ENCODE data around the gene LIPC.
A peak's percentile ranks its signal among the peaks of the same experiment; 100 is the strongest.

Gene LIPC

DNA sequence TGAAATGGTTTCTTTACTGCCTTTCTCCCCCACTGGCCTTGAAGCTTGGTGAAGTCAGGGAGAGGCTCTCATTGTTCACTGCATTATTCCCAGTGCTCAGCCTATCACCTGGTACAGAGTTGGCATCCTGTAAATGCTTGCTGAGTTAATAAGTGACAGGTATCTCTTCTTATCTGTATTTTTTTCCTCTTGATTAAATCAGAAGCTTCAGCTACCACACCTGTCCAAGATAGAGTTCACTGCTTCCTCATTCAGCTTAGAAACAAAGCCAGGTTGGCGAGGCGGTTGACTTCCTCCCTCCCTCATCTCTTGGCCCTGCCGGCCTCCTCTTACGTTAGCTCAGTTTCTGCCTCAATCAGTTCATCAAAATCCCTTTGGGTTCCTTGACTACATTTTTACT, 142.8 kb downstream of the LIPC start:
- no peaks in the 10 kb centered on the region for H3K36me3 ChIP-seq
- H3K9ac ChIP-seq: no peak overlapping the region
- peaks cover 44% of the 10 kb centered on the region for H3K9me3 ChIP-seq
- H4K20me1 ChIP-seq: no peaks in the 10 kb centered on the region
- H3K27me3 ChIP-seq: no peaks in the 10 kb centered on the region
- H3K4me1 ChIP-seq: peaks cover 13% of the 10 kb centered on the region
- H3K4me2 ChIP-seq: peak overlapping the region; percentile 11; the same call in 1 of the 2 replicates
- TF ChIP-seq Cebpa-rat (IDR thresholded peaks at IDR 0.05): no peak
- H3K27ac ChIP-seq: 0 out of 2 replicates have a peak overlapping the region, but pooled peaks have one; percentile 3
- H3K4me3 ChIP-seq: no peak overlapping the region

GRCh38 chr15:58575045-58575786, 143.4 kb downstream of the LIPC start:
- Histone ChIP-seq H3K4me1 (peaks cover 13% of the 10 kb centered on the region), H3K4me2 (peak overlapping the region; percentile 11; the same call in 1 of the 2 replicates), H3K27me3 (no peaks in the 10 kb centered on the region), H3K9ac (no peak overlapping the region), H3K36me3 (no peaks in the 10 kb centered on the region), H3K9me3 (peaks cover 45% of the 10 kb centered on the region), H3K4me3 (no peak overlapping the region), H3K27ac (no peak overlapping the region; the same call in 1 of the 2 replicates), H4K20me1 (no peaks in the 10 kb centered on the region)
- no peak for TF ChIP-seq Cebpa-rat (IDR thresholded peaks at IDR 0.05)

DNA sequence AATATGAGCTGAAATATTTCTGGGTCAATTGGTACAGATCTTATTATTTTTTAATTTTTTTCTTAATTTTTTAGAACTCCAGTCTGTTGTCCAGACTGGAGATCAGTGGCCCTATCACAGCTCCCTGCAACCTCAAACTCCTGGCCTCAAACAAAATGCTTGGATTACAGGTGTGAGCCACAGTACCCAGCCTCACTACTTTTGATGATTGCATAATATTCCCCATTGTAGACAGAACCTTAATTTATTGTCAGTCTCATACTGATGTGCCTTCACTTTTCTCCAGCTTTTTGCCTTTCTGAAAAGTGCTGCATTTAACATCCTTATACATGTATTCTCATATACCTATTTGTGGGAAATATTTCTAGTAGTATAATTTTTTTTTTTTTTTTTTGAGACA, 144.9 kb downstream of the LIPC start:
- TF ChIP-seq Cebpa-rat (IDR thresholded peaks at IDR 0.05): 0 out of 2 replicates have a peak, but pooled peaks have one; percentile 26

GRCh38 chr15:58582160-58582559, 150.4 kb downstream of the LIPC start:
- Histone ChIP-seq H3K27ac (no peak overlapping the region), H3K27me3 (no peaks in the 10 kb centered on the region), H3K4me1 (peaks cover 39% of the 10 kb centered on the region), H3K36me3 (no peaks in the 10 kb centered on the region; the same call in 1 of the 2 replicates), H4K20me1 (no peaks in the 10 kb centered on the region), H3K9me3 (peaks cover 36% of the 10 kb centered on the region), H3K4me3 (peak overlapping the region; percentile 23; the same call in 1 of the 2 replicates), H3K4me2 (no peak overlapping the region), H3K9ac (no peak overlapping the region)
- no peak for TF ChIP-seq Cebpa-rat (IDR thresholded peaks at IDR 0.05)

More for the DNA sequence above, 144.9 kb downstream of the LIPC start:
- no peak overlapping the region for H3K4me2 ChIP-seq
- peaks cover 56% of the 10 kb centered on the region for H3K9me3 ChIP-seq
- H3K27me3 ChIP-seq: no peaks in the 10 kb centered on the region
- no peak overlapping the region for H3K4me3 ChIP-seq
- H3K27ac ChIP-seq: no peak overlapping the region
- no peaks in the 10 kb centered on the region for H4K20me1 ChIP-seq
- no peak overlapping the region for H3K9ac ChIP-seq
- H3K4me1 ChIP-seq: peaks cover 13% of the 10 kb centered on the region
- H3K36me3 ChIP-seq: no peaks in the 10 kb centered on the region; the same call in 1 of the 2 replicates

GRCh38 chr15:58583171-58583908, 151.5 kb downstream of the LIPC start:
- H3K36me3 ChIP-seq: no peaks in the 10 kb centered on the region; the same call in 1 of the 2 replicates
- no peaks in the 10 kb centered on the region for H4K20me1 ChIP-seq
- H3K27ac ChIP-seq: peak overlapping the region; percentile 87
- peaks cover 50% of the 10 kb centered on the region for H3K4me1 ChIP-seq
- H3K27me3 ChIP-seq: no peaks in the 10 kb centered on the region
- no peak overlapping the region; the same call in 1 of the 2 replicates for H3K9ac ChIP-seq
- no peak for TF ChIP-seq Cebpa-rat (IDR thresholded peaks at IDR 0.05)
- peak overlapping the region; percentile 83; the same call in 1 of the 2 replicates for H3K4me2 ChIP-seq
- no peak overlapping the region; the same call in 1 of the 2 replicates for H3K4me3 ChIP-seq
- peaks cover 31% of the 10 kb centered on the region for H3K9me3 ChIP-seq

DNA sequence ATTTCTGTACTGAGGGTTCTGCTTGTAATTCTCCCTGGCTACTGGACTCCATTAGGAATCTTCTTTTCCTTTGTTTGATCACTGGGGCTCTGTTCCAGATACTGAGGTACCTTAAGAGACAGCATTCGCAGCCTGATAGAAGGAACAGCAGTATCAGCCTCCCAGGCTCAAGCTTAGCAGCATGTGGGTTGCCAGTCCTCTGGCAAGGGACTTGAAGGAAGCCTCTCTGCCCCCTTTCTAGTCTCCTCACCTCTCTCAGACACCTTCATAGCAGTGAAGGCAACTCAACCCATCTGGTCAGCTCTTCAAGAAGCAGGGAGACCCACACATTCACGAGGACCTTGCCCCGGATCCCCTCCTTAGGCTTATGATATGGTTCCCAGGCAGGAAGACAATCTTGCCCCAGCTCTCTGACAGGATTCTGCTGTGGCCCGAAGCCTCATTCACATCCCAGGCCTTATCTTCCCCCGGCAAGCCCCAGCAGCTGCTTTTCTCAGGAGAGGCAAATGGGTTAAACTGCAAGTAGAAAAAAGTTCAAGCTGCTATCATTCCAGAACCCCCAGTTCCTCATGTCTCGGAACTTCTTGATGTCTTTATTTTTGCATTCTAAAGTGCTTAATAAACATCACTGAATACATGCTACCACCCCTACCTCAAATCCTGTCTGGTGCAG, 153.1 kb downstream of the LIPC start:
- H3K9me3 ChIP-seq: peaks cover 26% of the 10 kb centered on the region
- peaks cover 66% of the 10 kb centered on the region for H3K4me1 ChIP-seq
- peak overlapping the region; percentile 87 for H3K27ac ChIP-seq
- TF ChIP-seq Cebpa-rat (IDR thresholded peaks at IDR 0.05): no peak
- H4K20me1 ChIP-seq: no peaks in the 10 kb centered on the region
- H3K9ac ChIP-seq: peak overlapping the region; percentile 74
- H3K27me3 ChIP-seq: no peaks in the 10 kb centered on the region
- H3K4me3 ChIP-seq: peak overlapping the region; percentile 24
- no peaks in the 10 kb centered on the region; the same call in 1 of the 2 replicates for H3K36me3 ChIP-seq
- H3K4me2 ChIP-seq: peak overlapping the region; percentile 83

DNA sequence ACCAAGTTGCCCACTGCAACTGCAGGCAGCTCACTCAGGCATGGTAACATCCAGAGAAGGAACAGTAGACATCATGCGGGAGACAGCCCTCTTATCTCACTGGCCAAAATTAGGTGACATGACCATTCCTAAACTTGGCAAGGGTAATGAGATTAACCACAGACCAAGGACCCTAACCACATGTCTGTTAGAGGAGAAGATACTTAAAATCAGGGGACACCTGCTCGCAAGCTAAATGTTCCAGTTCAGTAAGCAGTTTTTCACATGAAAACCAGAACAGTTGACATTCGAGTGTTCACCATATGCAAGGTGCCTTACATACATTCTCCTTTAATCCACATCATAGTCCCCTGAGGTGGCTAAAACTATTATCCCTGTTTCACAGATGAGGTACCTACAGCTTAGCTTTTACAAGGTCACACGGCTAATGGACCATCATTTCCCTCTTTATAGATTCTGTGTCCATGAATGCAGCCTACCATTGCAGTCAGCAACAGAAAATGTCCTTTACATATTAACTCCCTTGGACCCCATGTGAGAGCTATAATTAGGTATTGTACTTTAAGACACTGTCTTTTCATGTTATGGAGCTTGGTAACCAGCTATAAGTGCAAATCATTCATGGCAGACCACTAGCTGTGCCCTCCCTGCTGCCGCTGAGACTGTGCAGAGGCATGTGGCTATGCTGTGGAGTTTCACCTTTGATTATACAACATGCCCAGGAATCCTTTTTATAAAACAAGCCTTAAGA, 154.1 kb downstream of the LIPC start:
- Histone ChIP-seq H3K4me1 (peaks cover 76% of the 10 kb centered on the region), H3K9me3 (peaks cover 21% of the 10 kb centered on the region), H3K27ac (peak overlapping the region; percentile 87), H3K27me3 (no peaks in the 10 kb centered on the region), H4K20me1 (no peaks in the 10 kb centered on the region), H3K9ac (peak overlapping the region; percentile 74), H3K36me3 (no peaks in the 10 kb centered on the region; the same call in 1 of the 2 replicates), H3K4me2 (peak overlapping the region; percentile 83), H3K4me3 (peak overlapping the region; percentile 24; the same call in 1 of the 2 replicates)
- TF ChIP-seq Cebpa-rat (IDR thresholded peaks at IDR 0.05): no peak

GRCh38 chr15:58587486-58587885, 155.7 kb downstream of the LIPC start:
- Histone ChIP-seq H3K4me2 (peak overlapping the region; percentile 46), H4K20me1 (no peaks in the 10 kb centered on the region), H3K9me3 (peaks cover 5% of the 10 kb centered on the region; the same call in 1 of the 2 replicates), H3K4me1 (peaks cover 82% of the 10 kb centered on the region), H3K4me3 (no peak overlapping the region), H3K36me3 (peaks cover 5% of the 10 kb centered on the region; the same call in 1 of the 2 replicates), H3K9ac (no peak overlapping the region), H3K27ac (peak overlapping the region; percentile 45; the same call in 1 of the 2 replicates), H3K27me3 (no peaks in the 10 kb centered on the region)
- TF ChIP-seq Cebpa-rat (IDR thresholded peaks at IDR 0.05): no peak

DNA sequence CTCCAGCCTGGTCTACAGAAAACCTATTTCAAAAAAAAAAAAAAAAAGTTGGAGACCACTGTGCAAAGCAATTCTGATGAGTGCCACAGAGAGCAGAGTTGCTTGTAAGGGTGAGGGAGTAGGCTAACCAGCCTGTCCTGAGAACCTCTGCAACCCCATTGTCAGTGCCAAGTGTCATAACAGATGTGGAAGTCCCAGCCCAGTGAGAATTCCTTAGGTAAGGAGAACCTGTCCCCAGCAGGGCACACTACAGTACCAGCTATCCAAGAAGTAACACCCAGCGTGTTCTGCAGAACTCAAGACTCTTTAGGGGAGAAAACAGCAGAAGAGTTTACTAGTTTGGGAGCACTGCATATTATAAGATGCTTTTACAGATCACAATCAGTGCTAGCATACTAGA, 156.3 kb downstream of the LIPC start:
- Histone ChIP-seq H3K36me3 (peaks cover 7% of the 10 kb centered on the region), H3K9ac (no peak overlapping the region), H3K9me3 (peaks cover 6% of the 10 kb centered on the region; the same call in 1 of the 2 replicates), H3K27me3 (no peaks in the 10 kb centered on the region), H3K27ac (peak overlapping the region; percentile 45; the same call in 1 of the 2 replicates), H3K4me3 (no peak overlapping the region), H4K20me1 (no peaks in the 10 kb centered on the region), H3K4me1 (peaks cover 82% of the 10 kb centered on the region), H3K4me2 (peak overlapping the region; percentile 46)
- TF ChIP-seq Cebpa-rat (IDR thresholded peaks at IDR 0.05): no peak
